GM12874 (cell line): ENCODE measurements around the gene FBXW11.

ENCODE experiments used
- CTCF ChIP-seq: IDR thresholded peaks from 2 replicates; pipeline ENCODE4 v1.5.1; 2011; ENCODE audit warnings: low read depth, mild to moderate bottlenecking, control low read depth, low read length, moderate library complexity; ENCODE audit not compliant: insufficient read depth

Gene FBXW11

DNA sequence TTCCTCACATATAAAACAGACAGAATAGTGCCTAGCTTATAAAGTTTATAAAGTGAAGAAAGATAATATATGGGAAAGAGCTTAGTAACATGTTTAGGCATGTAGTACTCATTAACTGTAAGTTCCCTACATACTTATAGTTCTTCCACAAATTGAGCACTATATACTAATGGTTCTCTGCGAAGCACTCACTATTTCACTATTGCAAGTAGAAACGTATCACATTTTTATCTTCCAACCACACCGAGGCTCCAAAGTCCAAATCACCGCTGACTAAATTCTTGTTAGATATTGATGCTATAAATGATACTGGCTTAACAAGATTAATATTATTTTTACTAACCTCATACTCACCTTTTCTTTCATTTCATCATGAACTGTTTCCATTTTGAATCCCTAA is 61.0 kb downstream of the FBXW11 start:
- no peak for TF ChIP-seq CTCF

DNA sequence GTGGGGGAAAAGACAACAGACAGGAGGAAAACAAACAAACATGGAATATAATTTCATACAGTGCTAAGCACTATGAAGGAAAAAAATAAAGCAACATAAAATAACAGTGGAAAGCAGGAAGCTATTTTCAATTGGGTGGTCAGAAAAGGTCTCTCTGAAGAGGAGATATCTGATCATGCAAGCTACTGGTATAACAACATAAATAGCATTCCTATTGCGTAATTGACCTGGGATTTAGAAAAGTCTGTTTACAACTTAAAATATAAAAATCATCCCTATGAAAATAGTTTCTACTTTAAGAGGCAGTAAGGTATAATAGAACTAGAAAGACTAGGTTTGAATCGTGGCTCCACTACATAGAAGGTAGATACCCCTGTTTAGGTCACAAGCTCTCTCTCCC is 61.4 kb downstream of the FBXW11 start:
- no peak for TF ChIP-seq CTCF

DNA sequence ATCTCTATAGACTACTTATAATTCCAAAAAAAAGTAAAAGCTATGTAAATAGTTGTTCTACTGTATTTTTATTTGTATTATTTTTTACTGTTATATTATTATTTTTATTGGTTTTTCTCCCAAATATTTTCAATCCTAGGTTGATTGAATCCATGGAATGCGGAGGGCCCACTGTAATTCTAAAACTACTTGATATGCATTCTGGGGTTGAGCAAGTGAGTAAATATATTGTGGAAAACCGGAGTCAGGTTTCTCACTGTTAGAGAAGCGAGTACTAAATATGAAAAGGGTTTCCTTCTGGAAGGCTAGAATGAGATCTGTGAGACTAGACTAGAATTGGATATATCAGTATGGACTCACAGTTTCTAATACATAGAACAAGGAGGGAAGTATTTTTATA is 66.5 kb downstream of the FBXW11 start:
- TF ChIP-seq CTCF = no peak

DNA sequence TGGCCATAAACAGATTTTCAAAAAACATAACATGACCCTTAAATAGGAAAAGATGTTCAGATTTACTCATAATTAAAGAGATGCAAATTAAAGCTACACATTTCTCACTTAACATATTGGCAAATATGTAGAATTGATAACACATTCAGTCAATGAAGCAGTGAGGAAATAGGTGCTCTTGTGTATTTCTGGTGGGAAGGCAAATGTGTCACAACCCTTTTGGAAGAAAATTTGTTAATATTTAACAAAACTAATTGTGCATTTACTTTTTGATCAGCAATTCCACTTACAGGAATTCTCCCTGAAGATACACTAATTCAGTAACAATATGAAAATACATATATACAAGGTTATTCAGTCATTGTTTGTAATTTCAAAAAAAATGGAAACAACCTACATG is 68.1 kb downstream of the FBXW11 start:
- no peak for TF ChIP-seq CTCF

DNA sequence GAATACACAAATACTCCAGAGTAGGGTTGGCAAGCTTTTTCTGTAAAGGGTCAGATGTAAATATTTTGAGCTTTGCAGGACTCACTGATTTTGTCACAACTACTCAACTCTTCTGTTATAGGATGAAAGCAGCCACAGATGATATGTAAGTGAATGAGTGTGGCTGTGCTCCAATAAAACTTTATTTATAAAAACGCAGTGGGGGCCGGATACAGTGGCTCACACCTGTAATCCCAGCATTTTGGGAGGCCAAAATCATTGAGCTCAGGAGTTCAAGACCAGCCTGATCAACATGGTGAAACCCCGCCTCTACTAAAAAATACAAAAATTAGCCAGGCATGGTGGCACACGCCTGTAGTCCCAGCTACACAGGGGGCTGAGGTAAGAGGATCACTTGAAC is 69.1 kb downstream of the FBXW11 start:
- no peak for TF ChIP-seq CTCF

DNA sequence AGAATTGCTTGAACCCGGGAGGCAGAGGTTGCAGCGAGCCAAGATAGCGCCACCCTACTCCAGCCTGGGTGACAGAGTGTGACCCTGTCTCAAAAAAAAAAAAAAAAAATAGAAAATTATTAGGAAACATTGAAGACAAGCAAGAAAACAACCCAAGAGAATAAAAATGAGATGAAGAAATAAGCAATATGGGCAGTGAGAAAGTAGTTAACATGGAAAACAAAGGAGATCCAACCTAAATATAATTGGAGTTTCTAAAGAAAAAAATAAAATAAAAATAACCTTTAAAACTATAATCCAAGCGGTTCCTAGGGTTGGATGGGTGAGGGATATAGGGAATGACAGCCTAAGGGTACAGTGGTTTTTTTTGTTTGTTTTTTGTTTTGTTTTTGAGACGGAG is 71.9 kb downstream of the FBXW11 start:
- no peak for TF ChIP-seq CTCF

GRCh38 chr5:171931163-171931562 is 75.3 kb downstream of the FBXW11 start:
- TF ChIP-seq CTCF = no peak
